HFF-Myc (cell line): Measurements from ENCODE around the gene TNFAIP2.
"Not testable (repeated sequence)": the region's sequence is repeated elsewhere in the genome, so short reads cannot be mapped to it uniquely, and the experiment has no call there.

Experiments used
- DNase-seq: peaks from one replicate; pipeline ENCODE4 v3.0.0-alpha.2; 2011; ENCODE audit warnings: low read depth; ENCODE audit errors: extremely low read depth
- H3K4me3 ChIP-seq: replicated peaks from 2 replicates; pipeline ENCODE4 v1.5.1; 2011; ENCODE audit warnings: low read depth, mild to moderate bottlenecking, control low read depth, low read length
- CTCF ChIP-seq: IDR thresholded peaks from 2 replicates; pipeline ENCODE4 v1.5.1; 2012; ENCODE audit warnings: mild to moderate bottlenecking, low read depth, low read length, control low read depth; ENCODE audit errors: missing control alignments

Gene TNFAIP2

GRCh38 chr14:103146141-103146709 is 23.0 kb downstream of the TNFAIP2 start:
- no peak for TF ChIP-seq CTCF
- no peak overlapping the region for H3K4me3 ChIP-seq
- no peak for DNase-seq

GRCh38 chr14:103149351-103150237 is 26.3 kb downstream of the TNFAIP2 start:
- no peak overlapping the region for H3K4me3 ChIP-seq
- no peak for TF ChIP-seq CTCF
- no peak for DNase-seq

GRCh38 chr14:103151270-103151945 is 28.1 kb downstream of the TNFAIP2 start:
- TF ChIP-seq CTCF: no peak
- DNase-seq: no peak
- no peak overlapping the region for H3K4me3 ChIP-seq

- DNase-seq: no peak
- H3K4me3 ChIP-seq: no peak overlapping the region
- TF ChIP-seq CTCF: no peak
Observed at GRCh38 chr14:103155010-103155409, 31.7 kb downstream of the TNFAIP2 start.

GRCh38 chr14:103155416-103155815 is 32.2 kb downstream of the TNFAIP2 start:
- not testable (repeated sequence) for DNase-seq, H3K4me3 ChIP-seq

- TF ChIP-seq CTCF: no peak
- no peak for DNase-seq
- no peak overlapping the region for H3K4me3 ChIP-seq
Observed at GRCh38 chr14:103155826-103156394, 32.6 kb downstream of the TNFAIP2 start.
